Liver (tissue), 9 donors: ENCODE measurements around the gene INTS3. TPM values are rescaled to one million over a fixed set of nuclear protein-coding genes. Genes with fewer than 3 reads are reported as not detected.

ENCODE experiments used
- DNase-seq: peaks from one replicate; pipeline ENCODE4 v3.0.0-alpha.2; 2017; ENCODE audit warnings: low spot score
- H3K27ac ChIP-seq, 2 donors: one replicate each; pipeline ENCODE4 v1.7.0; 2013; ENCODE audit warnings: inconsistent platforms in 2 of 2, low read length in 2 of 2, control low read depth in 1 of 2, low read depth in 1 of 2, mild to moderate bottlenecking in 1 of 2
- H3K27me3 ChIP-seq, 4 donors: one replicate each; pipeline versions ENCODE4 v1.6.1 to v1.7.0; 2013; ENCODE audit warnings: low read length in 3 of 4, inconsistent platforms in 1 of 4, mild to moderate bottlenecking in 1 of 4, moderate library complexity in 1 of 4; ENCODE audit not compliant: control insufficient read depth in 4 of 4, insufficient read depth in 4 of 4
- H3K36me3 ChIP-seq, 4 donors: one replicate each; pipeline versions ENCODE4 v1.6.1 to v1.7.0; 2013; ENCODE audit warnings: low read length in 3 of 4, mild to moderate bottlenecking in 3 of 4, low read depth in 1 of 4, moderate library complexity in 1 of 4; ENCODE audit not compliant: control insufficient read depth in 4 of 4, insufficient read depth in 3 of 4
- H3K4me1 ChIP-seq, 4 donors: one replicate each; pipeline versions ENCODE4 v1.6.1 to v1.7.0; 2013; ENCODE audit warnings: low read length in 3 of 4, mild to moderate bottlenecking in 3 of 4, moderate library complexity in 1 of 4; ENCODE audit not compliant: control insufficient read depth in 4 of 4, insufficient read depth in 4 of 4
- H3K4me3 ChIP-seq, 3 donors: one replicate each; pipeline versions ENCODE4 v1.6.1 to v1.7.0; 2013; ENCODE audit warnings: low read length in 3 of 3, control low read depth in 1 of 3, low read depth in 1 of 3, mild to moderate bottlenecking in 1 of 3
- H3K9ac ChIP-seq, 2 donors: one replicate each; pipeline ENCODE4 v1.7.0; 2013; ENCODE audit warnings: low read length in 2 of 2, mild to moderate bottlenecking in 2 of 2, moderate library complexity in 2 of 2, control low read depth in 1 of 2, low read depth in 1 of 2
- H3K9me3 ChIP-seq, 4 donors: one replicate each; pipeline versions ENCODE4 v1.6.1 to v1.7.0; 2013; ENCODE audit warnings: low read length in 3 of 4; ENCODE audit not compliant: control insufficient read depth in 4 of 4
- CTCF ChIP-seq: fragments of 150-350 bp; IDR thresholded peaks from 2 replicates; pipeline ENCODE4 v1.5.1; 2017; ENCODE audit warnings: improper control_type of control experiment, low read depth, low read length; ENCODE audit not compliant: missing input control
- EGR1 ChIP-seq, 2 donors: IDR thresholded peaks; 2 replicates each; pipeline ENCODE4 v1.6.1; 2016 to 2018; ENCODE audit warnings: antibody characterized with exemption in 2 of 2, low read depth in 2 of 2
- FOXA1 ChIP-seq: IDR thresholded peaks from 2 replicates; pipeline ENCODE4 v1.6.1; 2016; ENCODE audit warnings: antibody characterized with exemption
- FOXA2 ChIP-seq: IDR thresholded peaks from 2 replicates; pipeline ENCODE4 v1.6.1; 2016; ENCODE audit warnings: antibody characterized with exemption
- GABPA ChIP-seq, 2 donors: IDR thresholded peaks in 1 of 2; conservative IDR thresholded peaks in 1 of 2; 2 replicates each; pipeline ENCODE4 v1.6.1; 2016; ENCODE audit warnings: antibody characterized with exemption in 2 of 2, mild to moderate bottlenecking in 1 of 2, moderate library complexity in 1 of 2
- HNF4A ChIP-seq, 2 donors: conservative IDR thresholded peaks; 2 replicates each; pipeline ENCODE4 v1.6.1; 2016; ENCODE audit warnings: antibody characterized with exemption in 2 of 2, mild to moderate bottlenecking in 2 of 2
- HNF4G ChIP-seq: IDR thresholded peaks from 2 replicates; pipeline ENCODE4 v1.6.1; 2016; ENCODE audit warnings: antibody characterized with exemption
- JUND ChIP-seq, 2 donors: IDR thresholded peaks; 2 replicates each; pipeline ENCODE4 v1.6.1; 2016; ENCODE audit warnings: antibody characterized with exemption in 2 of 2
- NR2F2 ChIP-seq: IDR thresholded peaks from 2 replicates; pipeline ENCODE4 v1.6.1; 2016; ENCODE audit warnings: antibody characterized with exemption
- RAD21 ChIP-seq, 2 donors: IDR thresholded peaks; 2 replicates each; pipeline ENCODE4 v1.6.1; 2016; ENCODE audit warnings: antibody characterized with exemption in 2 of 2, mild to moderate bottlenecking in 2 of 2
- RXRA ChIP-seq, 2 donors: IDR thresholded peaks; 2 replicates each; pipeline ENCODE4 v1.6.1; 2017 to 2018; ENCODE audit warnings: antibody characterized with exemption in 2 of 2, mild to moderate bottlenecking in 1 of 2
- SP1 ChIP-seq: IDR thresholded peaks from 2 replicates; pipeline ENCODE4 v1.6.1; 2018; ENCODE audit warnings: antibody characterized with exemption, mild to moderate bottlenecking
- TAF1 ChIP-seq: conservative IDR thresholded peaks from 2 replicates; pipeline ENCODE4 v1.6.1; 2016; ENCODE audit warnings: antibody characterized with exemption, mild to moderate bottlenecking
- YY1 ChIP-seq: IDR thresholded peaks from 2 replicates; pipeline ENCODE4 v1.6.1; 2016; ENCODE audit warnings: antibody characterized with exemption, mild to moderate bottlenecking
- WGBS: extraction: QIAGEN DNeasy Blood & Tissue Kit; methylation state at CpG from one replicate; pipeline ENCODE4 v1.1.7; 2013; 5-methylcytosine and 5-hydroxymethylcytosine counted together
- polyA plus RNA-seq, 2 donors: library from polyadenylated mRNA; stranded (reverse) in 1 of 2; unstranded in 1 of 2; fragments of 200-250 nt in 1 of 2; fragments of >200 nt in 1 of 2; fragmentation: Nextera tagmentation in 1 of 2; extraction: Ambion mirVana in 1 of 2; gene quantifications; one replicate each; pipeline versions ENCODE4 v1.2.1 to v1.2.3, GENCODE V29; 2013 to 2015
- total RNA-seq, 2 donors: library from RNA; depleted of rRNA; stranded (reverse); fragments of >200 nt; gene quantifications; one replicate each; pipeline ENCODE4 v1.2.3, GENCODE V29; 2014
- TF ChIP-seq, protein P1 (sequence below): IDR thresholded peaks from 2 replicates; pipeline ENCODE4 v1.6.1; 2016; ENCODE audit warnings: antibody characterized with exemption
- TF ChIP-seq, protein P2 (sequence below): IDR thresholded peaks from 2 replicates; pipeline ENCODE4 v1.6.1; 2016; ENCODE audit warnings: antibody characterized with exemption
- TF ChIP-seq, protein P3 (sequence below): IDR thresholded peaks from 2 replicates; pipeline ENCODE4 v1.6.1; 2016; ENCODE audit warnings: antibody characterized with exemption, mild to moderate bottlenecking
- donor health status: healthy.
- donor health status: healthy.
- donor health status: healthy.
- donor health status: healthy.
- donor health status: healthy.

The INTS3 gene
- total and polyA plus RNA-seq, 4 donors, result 9.0 to 26.0 (median 15.2) TPM

DNA sequence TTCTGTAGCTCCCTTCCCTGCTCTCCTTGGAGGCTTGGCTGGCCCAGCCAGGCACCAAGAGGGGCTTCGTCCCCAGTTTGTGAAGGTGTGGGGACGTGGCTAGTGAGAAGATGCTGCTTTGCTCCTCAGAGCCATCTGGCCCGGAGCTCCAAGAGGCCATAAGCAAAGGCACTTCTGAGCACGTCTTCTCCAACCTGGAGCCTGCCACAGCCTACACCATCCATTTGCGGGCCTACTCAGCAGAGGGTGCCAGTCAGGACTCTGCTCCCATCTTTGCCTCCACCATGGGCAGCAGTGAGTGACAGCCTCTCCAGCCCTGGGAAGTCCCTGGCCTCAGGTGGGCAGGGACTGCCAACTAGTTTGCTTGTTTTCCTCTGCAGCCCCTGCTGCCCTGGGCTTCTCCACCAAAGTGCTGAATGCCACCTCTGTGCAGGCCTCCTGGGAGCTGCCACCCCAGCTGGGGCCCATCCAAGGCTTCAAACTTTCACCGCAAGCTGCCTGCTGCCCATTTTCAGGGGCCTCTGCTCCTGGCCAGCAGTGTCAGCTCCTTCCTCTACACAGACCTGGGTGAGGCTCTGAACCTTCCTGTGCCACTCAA, 73.3 kb downstream of the INTS3 start:
- TF ChIP-seq FOXA1 (no peak), RXRA (IDR thresholded peaks at IDR 0.05) (no peak), YY1 (no peak), FOXA2 (no peak), JUND (IDR thresholded peaks at IDR 0.05) (no peak), CTCF (no peak), EGR1 (IDR thresholded peaks at IDR 0.05; ENCODE audit: low read depth in 2 of 2) (no peak), NR2F2 (no peak), HNF4A (conservative IDR thresholded peaks at IDR 0.05) (no peak), HNF4G (no peak), TAF1 (no peak), SP1 (no peak), RAD21 (IDR thresholded peaks at IDR 0.05) (no peak), GABPA (IDR thresholded peaks at IDR 0.05 in 1 of 2, conservative IDR thresholded peaks at IDR 0.05 in 1 of 2) (no peak)
- TF ChIP-seq, protein P1, sequence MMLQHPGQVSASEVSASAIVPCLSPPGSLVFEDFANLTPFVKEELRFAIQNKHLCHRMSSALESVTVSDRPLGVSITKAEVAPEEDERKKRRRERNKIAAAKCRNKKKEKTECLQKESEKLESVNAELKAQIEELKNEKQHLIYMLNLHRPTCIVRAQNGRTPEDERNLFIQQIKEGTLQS, result no peak
- TF ChIP-seq, protein P2, sequence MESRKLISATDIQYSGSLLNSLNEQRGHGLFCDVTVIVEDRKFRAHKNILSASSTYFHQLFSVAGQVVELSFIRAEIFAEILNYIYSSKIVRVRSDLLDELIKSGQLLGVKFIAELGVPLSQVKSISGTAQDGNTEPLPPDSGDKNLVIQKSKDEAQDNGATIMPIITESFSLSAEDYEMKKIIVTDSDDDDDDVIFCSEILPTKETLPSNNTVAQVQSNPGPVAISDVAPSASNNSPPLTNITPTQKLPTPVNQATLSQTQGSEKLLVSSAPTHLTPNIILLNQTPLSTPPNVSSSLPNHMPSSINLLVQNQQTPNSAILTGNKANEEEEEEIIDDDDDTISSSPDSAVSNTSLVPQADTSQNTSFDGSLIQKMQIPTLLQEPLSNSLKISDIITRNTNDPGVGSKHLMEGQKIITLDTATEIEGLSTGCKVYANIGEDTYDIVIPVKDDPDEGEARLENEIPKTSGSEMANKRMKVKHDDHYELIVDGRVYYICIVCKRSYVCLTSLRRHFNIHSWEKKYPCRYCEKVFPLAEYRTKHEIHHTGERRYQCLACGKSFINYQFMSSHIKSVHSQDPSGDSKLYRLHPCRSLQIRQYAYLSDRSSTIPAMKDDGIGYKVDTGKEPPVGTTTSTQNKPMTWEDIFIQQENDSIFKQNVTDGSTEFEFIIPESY, result no peak
- TF ChIP-seq, protein P3, sequence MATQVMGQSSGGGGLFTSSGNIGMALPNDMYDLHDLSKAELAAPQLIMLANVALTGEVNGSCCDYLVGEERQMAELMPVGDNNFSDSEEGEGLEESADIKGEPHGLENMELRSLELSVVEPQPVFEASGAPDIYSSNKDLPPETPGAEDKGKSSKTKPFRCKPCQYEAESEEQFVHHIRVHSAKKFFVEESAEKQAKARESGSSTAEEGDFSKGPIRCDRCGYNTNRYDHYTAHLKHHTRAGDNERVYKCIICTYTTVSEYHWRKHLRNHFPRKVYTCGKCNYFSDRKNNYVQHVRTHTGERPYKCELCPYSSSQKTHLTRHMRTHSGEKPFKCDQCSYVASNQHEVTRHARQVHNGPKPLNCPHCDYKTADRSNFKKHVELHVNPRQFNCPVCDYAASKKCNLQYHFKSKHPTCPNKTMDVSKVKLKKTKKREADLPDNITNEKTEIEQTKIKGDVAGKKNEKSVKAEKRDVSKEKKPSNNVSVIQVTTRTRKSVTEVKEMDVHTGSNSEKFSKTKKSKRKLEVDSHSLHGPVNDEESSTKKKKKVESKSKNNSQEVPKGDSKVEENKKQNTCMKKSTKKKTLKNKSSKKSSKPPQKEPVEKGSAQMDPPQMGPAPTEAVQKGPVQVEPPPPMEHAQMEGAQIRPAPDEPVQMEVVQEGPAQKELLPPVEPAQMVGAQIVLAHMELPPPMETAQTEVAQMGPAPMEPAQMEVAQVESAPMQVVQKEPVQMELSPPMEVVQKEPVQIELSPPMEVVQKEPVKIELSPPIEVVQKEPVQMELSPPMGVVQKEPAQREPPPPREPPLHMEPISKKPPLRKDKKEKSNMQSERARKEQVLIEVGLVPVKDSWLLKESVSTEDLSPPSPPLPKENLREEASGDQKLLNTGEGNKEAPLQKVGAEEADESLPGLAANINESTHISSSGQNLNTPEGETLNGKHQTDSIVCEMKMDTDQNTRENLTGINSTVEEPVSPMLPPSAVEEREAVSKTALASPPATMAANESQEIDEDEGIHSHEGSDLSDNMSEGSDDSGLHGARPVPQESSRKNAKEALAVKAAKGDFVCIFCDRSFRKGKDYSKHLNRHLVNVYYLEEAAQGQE, result no peak
- DNase-seq, result no peak

More for the DNA sequence above, 73.3 kb downstream of the INTS3 start:
- Histone ChIP-seq H3K9me3 (no peaks in the 10 kb centered on the region), H3K4me1 (peaks cover 2 to 19% (median 13%) of the 10 kb centered on the region in 4 donors), H3K36me3 (no peaks in the 10 kb centered on the region), H3K27ac (peak overlapping the region in 1 of 2 donors; percentile 38), H3K9ac (no peak overlapping the region), H3K27me3 (no peaks in the 10 kb centered on the region), H3K4me3 (no peak overlapping the region)
- WGBS, result 98% methylated on average over 6 of the region's 6 CpGs
